Parathyroid adenoma (tissue), 2 donors: Measurements from ENCODE around the gene CAMK1G.

Experiments
- H2AFZ ChIP-seq: fragments of 300-600 bp; sonication (generic); one replicate; pipeline ENCODE4 v1.7.0; 2017; ENCODE audit warnings: antibody characterized with exemption, mild to moderate bottlenecking
- H3K27ac ChIP-seq: fragments of 300-600 bp; sonication (generic); one replicate; pipeline ENCODE4 v1.7.0; 2017
- H3K27me3 ChIP-seq: fragments of 300-600 bp; sonication (generic); one replicate; pipeline ENCODE4 v1.7.0; 2017; ENCODE audit warnings: low read length; ENCODE audit not compliant: control insufficient read depth, insufficient read depth
- H3K36me3 ChIP-seq: fragments of 300-600 bp; sonication (generic); one replicate; pipeline ENCODE4 v1.7.0; 2017; ENCODE audit warnings: low read length; ENCODE audit not compliant: control insufficient read depth, insufficient read depth
- H3K4me1 ChIP-seq: fragments of 300-600 bp; sonication (generic); one replicate; pipeline ENCODE4 v1.7.0; 2017; ENCODE audit warnings: control low read depth
- H3K4me2 ChIP-seq: fragments of 300-600 bp; sonication (generic); one replicate; pipeline ENCODE4 v1.7.0; 2017; ENCODE audit warnings: low read length
- H3K4me3 ChIP-seq: fragments of 300-600 bp; sonication (generic); one replicate; pipeline ENCODE4 v1.7.0; 2017; ENCODE audit warnings: low read depth, low read length
- H3K79me2 ChIP-seq: fragments of 300-600 bp; sonication (generic); one replicate; pipeline ENCODE4 v1.7.0; 2017; ENCODE audit warnings: control low read depth
- H3K9ac ChIP-seq: fragments of 300-600 bp; sonication (generic); one replicate; pipeline ENCODE4 v1.7.0; 2017; ENCODE audit warnings: mild to moderate bottlenecking
- H3K9me3 ChIP-seq: fragments of 300-600 bp; sonication (generic); one replicate; pipeline ENCODE4 v1.7.0; 2017; ENCODE audit warnings: low read length; ENCODE audit not compliant: control insufficient read depth
- CTCF ChIP-seq: fragments of 300-600 bp; sonication (generic); IDR thresholded peaks from one replicate; pipeline ENCODE4 v1.7.0; 2017; ENCODE audit warnings: antibody characterized with exemption, mild to moderate bottlenecking
- donor health status: primary hyperparathyroidism.

The CAMK1G gene

GRCh38 chr1:209635850-209636249 lies 52.3 kb downstream of the CAMK1G start:
- Histone ChIP-seq H3K4me2 (no peak overlapping the region), H3K79me2 (no peaks in the 10 kb centered on the region), H3K27ac (no peak overlapping the region), H3K4me3 (no peak overlapping the region), H3K9ac (no peak overlapping the region), H3K9me3 (no peaks in the 10 kb centered on the region), H3K27me3 (no peaks in the 10 kb centered on the region), H3K36me3 (no peaks in the 10 kb centered on the region), H3K4me1 (no peaks in the 10 kb centered on the region), H2AFZ (no peak overlapping the region)
- no peak for TF ChIP-seq CTCF

GRCh38 chr1:209641832-209642172 lies 58.3 kb downstream of the CAMK1G start:
- H3K27ac ChIP-seq, result no peak overlapping the region
- no peaks in the 10 kb centered on the region for H3K36me3 ChIP-seq
- no peak overlapping the region for H3K9ac ChIP-seq
- TF ChIP-seq CTCF, result no peak
- no peak overlapping the region for H3K4me3 ChIP-seq
- no peak overlapping the region for H3K4me2 ChIP-seq
- no peaks in the 10 kb centered on the region for H3K9me3 ChIP-seq
- no peaks in the 10 kb centered on the region for H3K79me2 ChIP-seq
- peaks cover 4% of the 10 kb centered on the region for H3K4me1 ChIP-seq
- H3K27me3 ChIP-seq, result no peaks in the 10 kb centered on the region
- peak overlapping the region; percentile 49 for H2AFZ ChIP-seq

- TF ChIP-seq CTCF, result no peak
- no peaks in the 10 kb centered on the region for H3K36me3 ChIP-seq
- no peak overlapping the region for H3K27ac ChIP-seq
- H3K9me3 ChIP-seq, result no peaks in the 10 kb centered on the region
- no peak overlapping the region for H2AFZ ChIP-seq
- H3K9ac ChIP-seq, result no peak overlapping the region
- no peak overlapping the region for H3K4me2 ChIP-seq
- peaks cover 4% of the 10 kb centered on the region for H3K4me1 ChIP-seq
- no peaks in the 10 kb centered on the region for H3K79me2 ChIP-seq
- no peak overlapping the region for H3K4me3 ChIP-seq
- H3K27me3 ChIP-seq, result no peaks in the 10 kb centered on the region
Measured at GRCh38 chr1:209642816-209643215, 59.3 kb downstream of the CAMK1G start.

GRCh38 chr1:209643285-209644020 lies 59.9 kb downstream of the CAMK1G start:
- peaks cover 4% of the 10 kb centered on the region for H3K4me1 ChIP-seq
- H3K27ac ChIP-seq, result no peak overlapping the region
- no peak overlapping the region for H3K9ac ChIP-seq

More at GRCh38 chr1:209643285-209644020, 59.9 kb downstream of the CAMK1G start:
- H3K9me3 ChIP-seq, result no peaks in the 10 kb centered on the region
- H3K4me3 ChIP-seq, result no peak overlapping the region
- no peak overlapping the region for H2AFZ ChIP-seq
- TF ChIP-seq CTCF, result no peak
- no peak overlapping the region for H3K4me2 ChIP-seq
- H3K79me2 ChIP-seq, result no peaks in the 10 kb centered on the region
- no peaks in the 10 kb centered on the region for H3K27me3 ChIP-seq
- no peaks in the 10 kb centered on the region for H3K36me3 ChIP-seq
